GM21786 (cell line): ENCODE measurements around the gene VCX3A.
"Not testable (repeated sequence)": the region's sequence is repeated elsewhere in the genome, so short reads cannot be mapped to it uniquely, and the experiment has no call there.

Experiments used
- ATAC-seq: cut with Tn5 transposase; IDR thresholded peaks from one replicate; pipeline ENCODE4 v1.9.1; 2021; ENCODE audit not compliant: unreplicated experiment

The VCX3A gene

DNA sequence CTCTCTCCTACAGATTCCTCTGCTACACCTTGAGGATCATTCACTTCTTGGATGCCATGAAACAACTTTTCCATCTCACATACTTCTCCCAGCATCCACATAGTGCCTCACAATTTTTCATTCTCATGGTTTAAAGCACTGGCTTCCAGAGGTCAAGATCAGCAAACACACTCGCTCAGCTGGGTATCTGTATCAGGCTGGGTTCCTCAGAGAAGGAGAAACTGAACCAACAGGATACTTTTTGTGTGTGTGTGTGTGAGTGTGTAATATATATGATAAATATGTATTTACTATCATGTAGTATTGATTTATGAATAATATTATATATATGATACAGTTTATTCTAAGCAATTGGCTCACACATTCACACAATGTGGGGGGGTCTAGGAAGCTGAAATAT is at the start of gene VCX3A:
Gene VCX3A, minus strand, starts transcription at position 101 of the 400 bp plus-strand sequence. CDS start 621 bp downstream, outside the sequence.
- not testable (repeated sequence) for ATAC-seq

GRCh38 chrX:6574762-6575161 is 39.8 kb upstream of the VCX3A start:
- no peak for ATAC-seq

GRCh38 chrX:6568031-6568430 is 33.1 kb upstream of the VCX3A start:
- ATAC-seq, result no peak

DNA sequence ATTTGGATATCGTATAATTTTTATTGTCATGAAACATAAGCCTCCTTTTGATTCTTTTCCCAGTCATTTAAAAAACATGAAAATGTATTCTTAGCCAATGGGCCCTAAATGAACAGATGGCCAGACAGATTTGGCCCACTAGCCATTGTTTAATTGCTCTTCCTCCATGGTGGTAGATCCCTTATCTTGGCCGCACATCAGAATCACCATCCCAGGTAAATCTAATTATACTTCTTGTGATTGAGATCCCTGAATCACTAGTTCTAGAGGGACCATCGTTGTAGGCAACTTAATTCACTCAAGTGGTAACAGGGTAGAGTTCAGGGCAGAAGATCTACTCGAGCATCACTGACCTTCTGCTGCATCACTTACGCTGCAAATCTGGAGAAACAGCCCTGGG is 24.1 kb upstream of the VCX3A start:
- ATAC-seq, result no peak

DNA sequence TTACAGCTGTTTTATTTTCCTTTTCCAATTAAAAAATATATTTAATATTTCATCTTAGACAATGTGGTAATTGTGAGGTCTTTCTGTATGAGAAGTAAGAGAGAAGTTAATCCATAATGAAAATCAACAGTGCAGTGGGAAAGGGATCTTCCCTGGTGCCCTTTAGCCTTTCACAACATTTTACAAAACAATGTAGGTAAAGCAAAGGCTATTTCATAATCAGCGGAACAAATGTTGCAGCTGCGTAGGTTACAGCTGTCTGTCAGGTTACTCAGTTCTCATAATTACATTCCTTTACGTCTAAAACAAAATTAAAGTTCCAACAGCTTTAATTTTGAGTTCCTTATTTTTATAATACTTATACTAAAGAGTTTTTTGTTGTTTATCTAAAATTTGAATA is 22.8 kb upstream of the VCX3A start:
- no peak for ATAC-seq

DNA sequence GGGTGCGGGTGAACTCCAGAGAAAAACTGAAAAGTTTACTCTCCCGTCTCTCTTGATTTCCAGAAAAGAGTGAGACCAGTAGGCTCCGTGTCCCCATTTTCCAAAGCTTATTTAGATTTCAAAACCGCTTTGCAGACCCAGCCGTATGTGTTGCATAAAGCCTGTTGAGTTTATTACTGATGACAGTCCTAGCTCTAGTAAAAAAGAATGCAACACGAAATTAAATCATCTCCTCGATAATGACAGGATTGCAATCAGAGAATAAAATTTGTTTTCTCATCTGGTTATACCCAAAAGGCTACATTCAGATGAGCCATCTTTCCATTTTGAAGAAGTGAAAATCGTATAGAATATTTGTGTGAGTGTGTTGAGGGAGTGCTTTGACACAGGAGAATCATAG is 16.1 kb upstream of the VCX3A start:
- ATAC-seq, result no peak

GRCh38 chrX:6545712-6546111 is 10.8 kb upstream of the VCX3A start:
- no peak for ATAC-seq

GRCh38 chrX:6526564-6527136 is 8.3 kb downstream of the VCX3A start:
- no peak for ATAC-seq

- ATAC-seq, result no peak
These were observed 17.5 kb downstream of the VCX3A start for GRCh38 chrX:6517376-6517775.

DNA sequence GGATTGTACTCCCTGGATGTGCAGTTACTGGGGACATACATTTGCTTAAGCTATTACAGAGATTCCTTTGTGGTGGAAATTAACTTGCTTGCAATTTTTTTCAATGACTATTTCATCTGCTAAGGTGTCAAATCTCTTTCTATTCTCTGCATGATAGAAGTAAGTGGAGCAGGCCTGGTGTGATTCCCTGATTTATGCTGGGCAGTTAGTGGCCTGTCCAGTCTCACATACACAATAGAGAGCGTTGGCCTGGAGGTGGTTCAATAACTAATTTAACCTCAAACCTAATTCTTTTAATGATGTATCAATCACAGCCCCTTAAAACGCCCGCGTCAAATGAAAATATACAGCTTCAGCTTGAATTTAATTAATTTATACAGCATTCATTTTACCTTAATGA is 28.5 kb downstream of the VCX3A start:
- ATAC-seq, result no peak

- ATAC-seq, result no peak
These were observed 29.0 kb downstream of the VCX3A start for GRCh38 chrX:6505960-6506359.

DNA sequence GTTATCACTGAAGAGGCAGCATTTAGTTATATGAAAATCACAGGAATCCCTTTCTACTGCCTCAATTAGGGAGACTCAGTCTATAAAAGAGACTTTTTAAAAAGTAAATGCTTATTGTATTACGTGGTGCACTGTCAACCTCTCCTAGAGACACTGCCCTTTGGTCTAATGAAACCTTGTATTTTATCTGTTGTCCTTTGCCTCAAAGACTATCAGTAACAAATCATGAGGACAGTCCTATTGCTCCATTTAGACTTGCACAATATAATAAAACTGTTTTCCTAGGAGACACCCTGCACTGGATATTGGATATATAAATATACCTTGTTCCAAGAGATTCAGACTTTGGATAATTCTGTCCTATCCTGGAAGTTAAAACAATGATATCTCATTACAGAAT is 34.2 kb downstream of the VCX3A start:
- ATAC-seq, result no peak

DNA sequence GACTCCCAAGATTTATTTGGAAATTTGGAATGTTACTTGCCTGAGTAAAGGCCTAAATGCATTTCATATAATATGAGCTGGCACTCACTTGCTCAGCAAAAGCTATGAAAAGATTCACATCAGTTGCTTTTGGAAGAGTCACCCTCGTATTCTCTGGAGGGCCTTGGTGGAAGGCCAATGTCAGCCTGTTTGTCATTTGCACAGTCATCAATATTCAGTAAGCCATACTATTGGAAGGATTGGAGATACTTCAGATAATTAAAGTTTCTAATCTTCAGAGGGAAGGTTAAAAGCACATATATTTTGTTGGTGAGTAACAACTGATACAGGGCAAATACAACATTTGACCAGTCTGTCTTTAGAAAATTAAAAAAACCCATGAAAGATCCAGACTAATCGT is 36.6 kb downstream of the VCX3A start:
- ATAC-seq, result no peak
